Thoracic aorta endothelial cell (primary cell): Measurements from ENCODE around the gene P2RX7. TPM values are rescaled to one million over a fixed set of nuclear protein-coding genes. Genes with fewer than 3 reads are reported as not detected.

Experiments
- small RNA-seq: library from RNA; depleted of rRNA; stranded (forward); fragments of <200 nt; gene quantifications from one replicate; pipeline ENCODE3, GENCODE V24; 2012
- total RNA-seq: library from RNA; depleted of rRNA; stranded (reverse); fragments of >200 nt; gene quantifications from 2 replicates; pipeline ENCODE4 v1.2.3, GENCODE V29; 2012

P2RX7 gene
- total RNA-seq, result 3.2 and 3.6 TPM in 2 replicates

DNA sequence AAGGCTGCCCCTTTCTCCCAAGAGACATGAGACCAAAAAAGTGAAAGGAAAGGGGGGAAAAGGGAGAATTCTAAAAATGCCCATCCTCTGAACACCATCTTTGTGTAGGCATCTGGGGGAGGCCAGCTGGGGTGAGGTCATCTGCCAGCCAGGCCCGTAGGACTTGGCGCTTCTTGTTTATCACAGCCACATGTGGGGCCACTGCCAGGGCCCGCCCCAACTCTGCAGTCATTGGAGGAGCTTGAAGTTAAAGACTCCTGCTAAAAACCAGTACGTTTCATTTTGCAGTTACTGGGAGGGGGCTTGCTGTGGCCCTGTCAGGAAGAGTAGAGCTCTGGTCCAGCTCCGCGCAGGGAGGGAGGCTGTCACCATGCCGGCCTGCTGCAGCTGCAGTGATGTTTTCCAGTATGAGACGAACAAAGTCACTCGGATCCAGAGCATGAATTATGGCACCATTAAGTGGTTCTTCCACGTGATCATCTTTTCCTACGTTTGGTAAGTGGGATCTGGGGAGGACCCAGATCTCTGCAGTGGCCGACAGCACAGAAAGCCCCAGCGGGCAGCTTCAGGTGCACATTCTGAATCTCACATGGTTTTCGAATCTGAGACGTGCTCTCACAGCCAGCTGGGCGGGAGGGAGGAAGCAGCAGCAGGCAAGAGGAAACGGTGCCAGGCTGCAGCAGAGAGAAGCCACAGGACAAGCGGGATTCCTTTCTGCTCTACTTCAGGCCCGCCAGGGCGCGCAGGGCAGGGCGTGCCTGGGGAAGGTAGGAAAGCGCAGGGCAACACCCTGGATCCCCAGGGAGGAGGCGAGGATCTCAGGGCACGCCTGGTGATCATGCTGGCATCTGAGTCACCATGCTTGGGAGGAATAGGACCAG lies at the start of gene P2RX7:
P2RX7 (plus strand) TSS at position 276 of the 881 bp plus-strand sequence; CDS start at position 371, 95 bp downstream.

DNA sequence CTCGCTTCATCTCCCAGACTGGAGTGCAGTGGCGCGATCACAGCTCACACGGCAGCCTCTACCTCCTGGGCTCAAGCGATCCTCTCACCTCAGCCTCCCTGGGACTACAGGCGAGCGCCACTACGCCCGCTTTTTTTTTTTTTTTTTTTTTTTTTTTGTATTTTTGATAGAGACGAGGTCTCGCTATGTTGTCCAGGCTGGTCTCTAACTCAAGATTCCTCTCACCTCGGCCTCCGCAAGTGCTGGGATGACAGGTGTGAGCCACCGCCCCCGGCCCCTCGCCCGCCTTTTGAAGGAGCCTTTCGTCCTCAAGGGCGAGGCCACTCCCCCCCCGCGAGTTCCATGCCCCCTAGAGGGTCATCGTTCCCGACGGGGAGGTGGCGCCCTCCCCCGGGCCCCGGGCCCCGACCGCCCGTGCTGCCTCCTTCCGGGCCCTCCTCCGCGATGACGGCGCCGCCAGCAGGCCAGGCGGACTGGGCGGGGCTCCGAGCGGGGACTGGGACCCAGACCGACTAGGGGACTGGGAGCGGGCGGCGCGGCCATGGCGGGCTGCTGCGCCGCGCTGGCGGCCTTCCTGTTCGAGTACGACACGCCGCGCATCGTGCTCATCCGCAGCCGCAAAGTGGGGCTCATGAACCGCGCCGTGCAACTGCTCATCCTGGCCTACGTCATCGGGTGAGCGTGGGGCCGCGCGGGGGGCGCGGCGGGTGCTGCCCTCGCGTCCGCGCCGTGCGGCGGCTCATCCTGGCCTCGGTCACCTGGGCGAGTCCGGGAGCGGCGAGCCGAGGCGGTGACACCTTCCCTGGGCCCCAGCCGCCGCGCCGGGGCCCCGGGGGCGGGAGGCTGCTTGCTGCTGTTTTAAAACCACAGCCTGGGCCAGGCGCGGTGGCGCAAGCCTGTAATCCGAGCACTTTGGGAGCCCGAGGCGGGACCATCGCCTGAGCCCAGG lies 77.2 kb downstream of the P2RX7 start, which contains the start of gene P2RX4:
P2RX4 (plus strand) TSS at position 506 of the 949 bp plus-strand sequence; CDS start at position 542, 36 bp downstream.

Small RNA genes lying within 50 kb of the gene (small RNA-seq; reads per million reads assigned to genes)
- gene AC079602.1 (not detected), gene RF00156 (not detected), gene Z98941.1 (not detected)

Other genes with a start within 250 kb of the P2RX7 start
- gene SPPL3, start 228.5 kb upstream of the P2RX7 start, total RNA-seq, result 13.0 and 15.1 TPM in 2 replicates
- not detected in 2 replicates for gene HNF1A, start 154.3 kb upstream of the P2RX7 start, total RNA-seq
- 18.9 and 22.3 TPM in 2 replicates for gene C12orf43, start 116.4 kb upstream of the P2RX7 start, total RNA-seq
- gene OASL, start 93.6 kb upstream of the P2RX7 start, total RNA-seq, result under 0.01 and 0.29 TPM in 2 replicates
- gene P2RX4, start 77.3 kb downstream of the P2RX7 start, total RNA-seq, result 31.6 and 38.7 TPM in 2 replicates
- gene CAMKK2, start 163.8 kb downstream of the P2RX7 start, total RNA-seq, result 28.5 and 39.4 TPM in 2 replicates
- 209 and 219 TPM in 2 replicates for gene ANAPC5, start 219.5 kb downstream of the P2RX7 start, total RNA-seq